Cardiac muscle cell (in vitro differentiated cells and primary cell): ENCODE measurements around the gene IGSF5. TPM values are rescaled to one million over a fixed set of nuclear protein-coding genes. Genes with fewer than 3 reads are reported as not detected.

Experiments
- DNase-seq, 2 donors: peaks; one replicate each; pipeline versions ENCODE4 v3.0.0 to v3.0.0-alpha.2; 2010 to 2017; ENCODE audit warnings: low read depth in 1 of 2, low spot score in 1 of 2
- H3K27ac ChIP-seq: fragments of 200-600 bp; sonication (generic); 2 replicates; pipeline ENCODE4 v1.5.1; 2016
- H3K27me3 ChIP-seq: fragments of 200-600 bp; sonication (generic); 2 replicates; pipeline ENCODE4 v1.6.0; 2016; ENCODE audit warnings: control low read depth
- H3K36me3 ChIP-seq: fragments of 200-600 bp; sonication (generic); 2 replicates; pipeline ENCODE4 v1.5.1; 2016; ENCODE audit warnings: control low read depth
- H3K4me1 ChIP-seq: fragments of 200-600 bp; sonication (generic); 2 replicates; pipeline ENCODE4 v1.8.1; 2017; ENCODE audit warnings: low read depth, mild to moderate bottlenecking, mixed run types
- H3K4me3 ChIP-seq: fragments of 200-600 bp; sonication (generic); 2 replicates; pipeline ENCODE4 v1.5.1; 2016; ENCODE audit warnings: mild to moderate bottlenecking
- H3K9me3 ChIP-seq: fragments of 200-600 bp; sonication (generic); 2 replicates; pipeline ENCODE4 v1.5.1; 2017; ENCODE audit warnings: low read depth, mild to moderate bottlenecking, control low read depth
- polyA plus RNA-seq: library from polyadenylated mRNA; unstranded; fragments of >200 nt; fragmentation: Nextera tagmentation; extraction: Ambion mirVana; gene quantifications from 2 replicates; pipeline ENCODE4 v1.2.1, GENCODE V29; 2016
- total RNA-seq: library from RNA; depleted of rRNA; stranded (reverse); fragments of >200 nt; gene quantifications from 2 replicates; pipeline ENCODE4 v1.2.3, GENCODE V29; 2016
- TF ChIP-seq, protein P1 (sequence below): IDR thresholded peaks from 2 replicates; pipeline ENCODE4 v1.5.1; 2012; ENCODE audit warnings: low read depth, mild to moderate bottlenecking, low read length

The IGSF5 gene
- total and polyA plus RNA-seq, 2 experiments from 2014 or later: 1.7 to 3.1 TPM

GRCh38 chr21:39840373-39841097 is 95.6 kb downstream of the IGSF5 start:
- Histone ChIP-seq H3K9me3 (no peaks in the 10 kb centered on the region), H3K27me3 (no peaks in the 10 kb centered on the region), H3K36me3 (no peaks in the 10 kb centered on the region), H3K27ac (no peak overlapping the region), H3K4me3 (no peak overlapping the region), H3K4me1 (no peaks in the 10 kb centered on the region)
- TF ChIP-seq, protein P1, sequence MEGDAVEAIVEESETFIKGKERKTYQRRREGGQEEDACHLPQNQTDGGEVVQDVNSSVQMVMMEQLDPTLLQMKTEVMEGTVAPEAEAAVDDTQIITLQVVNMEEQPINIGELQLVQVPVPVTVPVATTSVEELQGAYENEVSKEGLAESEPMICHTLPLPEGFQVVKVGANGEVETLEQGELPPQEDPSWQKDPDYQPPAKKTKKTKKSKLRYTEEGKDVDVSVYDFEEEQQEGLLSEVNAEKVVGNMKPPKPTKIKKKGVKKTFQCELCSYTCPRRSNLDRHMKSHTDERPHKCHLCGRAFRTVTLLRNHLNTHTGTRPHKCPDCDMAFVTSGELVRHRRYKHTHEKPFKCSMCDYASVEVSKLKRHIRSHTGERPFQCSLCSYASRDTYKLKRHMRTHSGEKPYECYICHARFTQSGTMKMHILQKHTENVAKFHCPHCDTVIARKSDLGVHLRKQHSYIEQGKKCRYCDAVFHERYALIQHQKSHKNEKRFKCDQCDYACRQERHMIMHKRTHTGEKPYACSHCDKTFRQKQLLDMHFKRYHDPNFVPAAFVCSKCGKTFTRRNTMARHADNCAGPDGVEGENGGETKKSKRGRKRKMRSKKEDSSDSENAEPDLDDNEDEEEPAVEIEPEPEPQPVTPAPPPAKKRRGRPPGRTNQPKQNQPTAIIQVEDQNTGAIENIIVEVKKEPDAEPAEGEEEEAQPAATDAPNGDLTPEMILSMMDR: no peak
- DNase-seq: no peak

DNA sequence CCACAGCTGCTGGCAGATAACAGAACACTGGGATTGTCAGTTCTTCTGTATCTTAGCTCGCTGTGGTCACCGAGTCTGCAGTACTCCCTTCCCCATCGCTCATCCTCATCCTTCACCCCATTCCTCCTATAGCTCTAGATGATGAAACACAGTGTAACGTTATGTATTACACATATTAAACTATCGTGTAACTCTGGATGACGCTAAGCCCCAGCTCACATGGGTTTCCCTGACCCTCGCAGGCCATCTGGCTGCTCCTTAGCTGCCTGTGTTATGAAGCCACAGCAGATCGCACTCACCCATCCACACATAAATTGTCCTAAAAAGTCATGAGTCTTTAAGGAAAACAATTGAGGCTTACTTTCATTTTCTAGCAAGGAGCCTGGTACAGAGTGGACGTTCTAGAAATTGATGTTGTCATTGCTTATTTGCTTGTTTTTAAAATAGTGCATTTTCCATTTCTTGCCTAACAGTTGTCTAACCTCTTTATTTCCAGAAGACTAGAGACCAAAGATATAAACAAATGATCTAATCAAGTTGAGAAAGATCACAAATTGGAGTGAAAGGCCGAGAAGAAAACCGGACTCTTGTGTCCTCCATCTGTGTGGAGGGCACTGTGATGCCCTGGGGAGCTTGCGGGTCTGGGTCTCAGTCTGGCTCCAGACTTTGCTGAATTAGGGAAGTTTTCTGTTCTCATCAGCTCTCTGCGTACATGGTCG is 97.9 kb downstream of the IGSF5 start:
- no peak for DNase-seq
- H3K36me3 ChIP-seq: no peaks in the 10 kb centered on the region
- no peak overlapping the region for H3K4me3 ChIP-seq
- H3K9me3 ChIP-seq: no peaks in the 10 kb centered on the region
- no peak overlapping the region for H3K27ac ChIP-seq
- H3K27me3 ChIP-seq: no peaks in the 10 kb centered on the region
- no peaks in the 10 kb centered on the region for H3K4me1 ChIP-seq
- TF ChIP-seq, protein P1: no peak

DNA sequence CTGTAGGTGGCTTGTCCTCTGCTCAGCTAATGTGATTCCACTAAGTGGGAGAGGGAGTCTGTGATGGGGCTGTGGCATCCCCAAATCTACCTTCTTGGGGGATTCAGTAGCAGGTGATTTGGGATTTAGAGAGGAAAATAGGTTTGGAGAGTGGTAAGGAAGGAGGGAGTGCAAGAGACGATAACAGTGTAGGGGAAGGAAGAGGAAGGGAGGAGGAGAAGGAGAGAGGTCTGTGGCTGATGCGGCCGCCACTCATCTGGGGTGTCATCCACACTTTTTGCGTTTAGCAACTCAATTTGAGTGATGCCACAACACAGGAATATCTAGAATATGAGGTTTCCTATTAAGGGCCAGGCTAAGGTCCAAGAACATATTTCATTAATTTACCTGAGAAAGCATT is 98.5 kb downstream of the IGSF5 start:
- Histone ChIP-seq H3K27me3 (no peaks in the 10 kb centered on the region), H3K27ac (no peak overlapping the region), H3K36me3 (no peaks in the 10 kb centered on the region), H3K4me1 (no peaks in the 10 kb centered on the region), H3K9me3 (no peaks in the 10 kb centered on the region), H3K4me3 (no peak overlapping the region)
- TF ChIP-seq, protein P1: no peak
- no peak for DNase-seq

DNA sequence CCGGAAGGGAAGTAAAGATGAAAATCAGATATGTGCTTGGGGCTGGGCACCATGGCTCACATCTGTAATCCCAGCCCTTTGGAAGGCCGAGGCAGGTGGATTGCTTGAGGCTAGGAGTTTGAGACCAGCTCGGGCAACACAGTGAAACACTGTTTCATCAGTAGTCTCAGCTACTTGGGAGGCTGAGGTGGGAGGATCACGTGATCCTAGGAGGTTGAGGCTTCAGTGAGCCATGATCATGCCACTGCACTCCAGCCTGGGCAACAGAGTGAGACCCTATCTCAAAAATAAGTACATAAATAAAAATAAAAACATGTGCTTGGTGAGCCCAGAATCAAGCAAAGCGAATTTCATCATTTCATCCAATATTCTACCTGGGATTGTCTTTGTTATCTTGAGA is 98.9 kb downstream of the IGSF5 start:
- no peak for DNase-seq
- Histone ChIP-seq H3K27me3 (no peaks in the 10 kb centered on the region), H3K9me3 (no peaks in the 10 kb centered on the region)

GRCh38 chr21:39845571-39846130 is 100.7 kb downstream of the IGSF5 start:
- no peak for DNase-seq
- Histone ChIP-seq H3K36me3 (no peaks in the 10 kb centered on the region), H3K9me3 (no peaks in the 10 kb centered on the region), H3K4me3 (no peak overlapping the region), H3K27ac (no peak overlapping the region), H3K27me3 (no peaks in the 10 kb centered on the region), H3K4me1 (no peaks in the 10 kb centered on the region)
- TF ChIP-seq, protein P1: no peak

More for the DNA sequence above, 98.9 kb downstream of the IGSF5 start:
- no peaks in the 10 kb centered on the region for H3K4me1 ChIP-seq
- H3K4me3 ChIP-seq: no peak overlapping the region
- TF ChIP-seq, protein P1: no peak
- H3K27ac ChIP-seq: no peak overlapping the region
- no peaks in the 10 kb centered on the region for H3K36me3 ChIP-seq
